ENCODE measurements around the gene SLC11A1.

The SLC11A1 gene

GRCh38 chr2:218375212-218375611 is 6.9 kb upstream of the SLC11A1 start:
- Histone ChIP-seq H3K4me3 (ENCODE audit: insufficient read length, low read depth) (no peak overlapping the region), H3K27me3 (ENCODE audit: insufficient read depth, insufficient read length) (no peaks in the 10 kb centered on the region), H3K36me3 (ENCODE audit: insufficient read depth, insufficient read length, low read length) (no peaks in the 10 kb centered on the region), H3K4me1 (ENCODE audit: insufficient read depth, insufficient read length) (peaks cover 6% of the 10 kb centered on the region), H3K9me3 (ENCODE audit: insufficient read depth, low read length) (no peaks in the 10 kb centered on the region), H3K9ac (ENCODE audit: insufficient read length, low read depth) (no peak overlapping the region)
- no peak for DNase-seq (ENCODE audit: low read depth, low spot score)
- TF ChIP-seq SUZ12 (IDR thresholded peaks at IDR 0.05; ENCODE audit: extremely low read depth, insufficient read depth, insufficient read length) (no peak), YY1 (IDR thresholded peaks at IDR 0.05; ENCODE audit: insufficient read depth, insufficient read length) (no peak), ZNF274 (IDR thresholded peaks at IDR 0.05; ENCODE audit: low read depth, low read length) (no peak)

GRCh38 chr2:218378053-218378452 is 4.0 kb upstream of the SLC11A1 start:
- Histone ChIP-seq H3K36me3 (ENCODE audit: insufficient read depth, insufficient read length, low read length) (no peaks in the 10 kb centered on the region), H3K4me3 (ENCODE audit: insufficient read length, low read depth) (no peak overlapping the region), H3K27me3 (ENCODE audit: insufficient read depth, insufficient read length) (no peaks in the 10 kb centered on the region), H3K9ac (ENCODE audit: insufficient read length, low read depth) (no peak overlapping the region), H3K9me3 (ENCODE audit: insufficient read depth, low read length) (no peaks in the 10 kb centered on the region), H3K4me1 (ENCODE audit: insufficient read depth, insufficient read length) (peaks cover 6% of the 10 kb centered on the region)
- DNase-seq (ENCODE audit: low read depth, low spot score) = no peak
- TF ChIP-seq SUZ12 (IDR thresholded peaks at IDR 0.05; ENCODE audit: extremely low read depth, insufficient read depth, insufficient read length) = no peak
- no peak for TF ChIP-seq ZNF274 (IDR thresholded peaks at IDR 0.05; ENCODE audit: low read depth, low read length)
- TF ChIP-seq YY1 (IDR thresholded peaks at IDR 0.05; ENCODE audit: insufficient read depth, insufficient read length) = no peak

DNA sequence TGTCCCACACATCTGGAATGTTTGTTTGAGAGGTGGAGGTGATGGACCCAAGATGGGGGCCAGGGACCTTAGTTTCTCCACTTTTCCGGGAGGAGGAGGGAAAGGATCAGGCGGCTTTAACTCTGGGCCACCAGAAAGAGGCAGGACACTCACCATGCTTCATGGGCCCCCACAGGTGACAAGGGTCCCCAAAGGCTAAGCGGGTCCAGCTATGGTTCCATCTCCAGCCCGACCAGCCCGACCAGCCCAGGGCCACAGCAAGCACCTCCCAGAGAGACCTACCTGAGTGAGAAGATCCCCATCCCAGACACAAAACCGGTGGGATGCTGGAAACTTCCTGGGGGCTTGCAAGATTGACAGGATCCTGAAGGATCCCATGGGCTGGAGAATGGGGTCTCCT is 712 bp downstream of the SLC11A1 start:
- no peak for TF ChIP-seq ZNF274 (IDR thresholded peaks at IDR 0.05; ENCODE audit: low read depth, low read length)
- TF ChIP-seq YY1 (IDR thresholded peaks at IDR 0.05; ENCODE audit: insufficient read depth, insufficient read length) = no peak
- TF ChIP-seq SUZ12 (IDR thresholded peaks at IDR 0.05; ENCODE audit: extremely low read depth, insufficient read depth, insufficient read length) = no peak
- no peak for DNase-seq (ENCODE audit: low read depth, low spot score)
- Histone ChIP-seq H3K4me1 (ENCODE audit: insufficient read depth, insufficient read length) (peaks cover 20% of the 10 kb centered on the region), H3K9ac (ENCODE audit: insufficient read length, low read depth) (no peak overlapping the region), H3K9me3 (ENCODE audit: insufficient read depth, low read length) (no peaks in the 10 kb centered on the region), H3K36me3 (ENCODE audit: insufficient read depth, insufficient read length, low read length) (no peaks in the 10 kb centered on the region), H3K27me3 (ENCODE audit: insufficient read depth, insufficient read length) (peaks cover 13% of the 10 kb centered on the region), H3K4me3 (ENCODE audit: insufficient read length, low read depth) (no peak overlapping the region)

DNA sequence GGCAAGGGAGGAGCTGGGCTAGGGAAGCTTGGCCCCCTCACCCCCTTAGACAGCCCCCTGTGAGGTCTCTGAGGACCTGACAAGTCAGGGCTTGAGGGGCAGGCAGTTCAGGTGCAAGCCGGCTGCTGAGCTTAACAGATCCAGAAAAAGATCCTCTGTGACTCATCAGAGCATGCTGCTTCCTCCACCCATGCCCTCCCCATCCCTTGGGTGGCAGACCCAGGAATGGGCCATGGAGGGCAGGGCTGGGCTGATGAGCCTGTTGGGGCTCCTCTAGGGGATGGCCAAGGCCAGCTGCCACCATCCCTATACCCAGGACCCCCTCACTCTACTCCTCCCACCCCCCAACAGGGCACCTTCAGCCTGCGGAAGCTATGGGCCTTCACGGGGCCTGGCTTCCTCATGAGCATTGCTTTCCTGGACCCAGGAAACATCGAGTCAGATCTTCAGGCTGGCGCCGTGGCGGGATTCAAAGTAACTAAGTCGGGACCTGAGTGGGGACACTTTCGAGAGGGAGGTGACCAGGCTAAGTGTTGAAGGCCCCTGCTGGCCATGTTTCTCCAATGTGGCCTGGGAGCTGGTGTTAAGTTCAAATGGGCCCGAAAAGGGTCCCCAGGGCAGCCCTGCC is 1.9 kb downstream of the SLC11A1 start:
- Histone ChIP-seq H3K4me3 (ENCODE audit: insufficient read length, low read depth) (no peak overlapping the region), H3K36me3 (ENCODE audit: insufficient read depth, insufficient read length, low read length) (no peaks in the 10 kb centered on the region), H3K27me3 (ENCODE audit: insufficient read depth, insufficient read length) (peaks cover 13% of the 10 kb centered on the region), H3K9me3 (ENCODE audit: insufficient read depth, low read length) (no peaks in the 10 kb centered on the region), H3K9ac (ENCODE audit: insufficient read length, low read depth) (no peak overlapping the region), H3K4me1 (ENCODE audit: insufficient read depth, insufficient read length) (peaks cover 20% of the 10 kb centered on the region)
- no peak for TF ChIP-seq SUZ12 (IDR thresholded peaks at IDR 0.05; ENCODE audit: extremely low read depth, insufficient read depth, insufficient read length)
- no peak for TF ChIP-seq YY1 (IDR thresholded peaks at IDR 0.05; ENCODE audit: insufficient read depth, insufficient read length)
- TF ChIP-seq ZNF274 (IDR thresholded peaks at IDR 0.05; ENCODE audit: low read depth, low read length) = no peak
- DNase-seq (ENCODE audit: low read depth, low spot score) = no peak

DNA sequence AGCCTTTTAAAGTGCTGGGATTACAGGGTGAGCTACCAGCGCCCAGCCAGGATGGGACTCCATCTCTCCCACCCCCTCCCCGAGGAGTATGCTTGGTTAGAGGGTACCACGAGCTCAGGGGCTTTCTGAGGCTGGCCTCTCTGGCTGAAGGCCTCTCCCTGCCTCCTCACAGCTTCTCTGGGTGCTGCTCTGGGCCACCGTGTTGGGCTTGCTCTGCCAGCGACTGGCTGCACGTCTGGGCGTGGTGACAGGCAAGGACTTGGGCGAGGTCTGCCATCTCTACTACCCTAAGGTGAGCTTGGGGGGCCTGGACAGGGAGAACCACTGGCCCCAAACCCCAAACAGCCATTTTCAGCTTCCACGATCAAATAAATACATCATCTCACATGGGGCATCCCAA is 2.9 kb downstream of the SLC11A1 start:
- Histone ChIP-seq H3K9ac (ENCODE audit: insufficient read length, low read depth) (no peak overlapping the region), H3K36me3 (ENCODE audit: insufficient read depth, insufficient read length, low read length) (no peaks in the 10 kb centered on the region)
- TF ChIP-seq YY1 (IDR thresholded peaks at IDR 0.05; ENCODE audit: insufficient read depth, insufficient read length) (no peak), SUZ12 (IDR thresholded peaks at IDR 0.05; ENCODE audit: extremely low read depth, insufficient read depth, insufficient read length) (no peak), ZNF274 (IDR thresholded peaks at IDR 0.05; ENCODE audit: low read depth, low read length) (no peak)

GRCh38 chr2:218386505-218387368 is 4.7 kb downstream of the SLC11A1 start:
- Histone ChIP-seq H3K4me3 (ENCODE audit: insufficient read length, low read depth) (peak overlapping the region; percentile 45), H3K4me1 (ENCODE audit: insufficient read depth, insufficient read length) (peaks cover 20% of the 10 kb centered on the region), H3K36me3 (ENCODE audit: insufficient read depth, insufficient read length, low read length) (no peaks in the 10 kb centered on the region), H3K27me3 (ENCODE audit: insufficient read depth, insufficient read length) (peaks cover 13% of the 10 kb centered on the region), H3K9ac (ENCODE audit: insufficient read length, low read depth) (peak overlapping the region; percentile 23), H3K9me3 (ENCODE audit: insufficient read depth, low read length) (no peaks in the 10 kb centered on the region)
- TF ChIP-seq YY1 (IDR thresholded peaks at IDR 0.05; ENCODE audit: insufficient read depth, insufficient read length) (no peak), ZNF274 (IDR thresholded peaks at IDR 0.05; ENCODE audit: low read depth, low read length) (no peak), SUZ12 (IDR thresholded peaks at IDR 0.05; ENCODE audit: extremely low read depth, insufficient read depth, insufficient read length) (no peak)
- DNase-seq (ENCODE audit: low read depth, low spot score) = no peak

More for the DNA sequence above, 2.9 kb downstream of the SLC11A1 start:
- DNase-seq (ENCODE audit: low read depth, low spot score) = no peak
- H3K4me3 ChIP-seq (ENCODE audit: insufficient read length, low read depth) = no peak overlapping the region
- H3K4me1 ChIP-seq (ENCODE audit: insufficient read depth, insufficient read length) = peaks cover 20% of the 10 kb centered on the region
- peaks cover 13% of the 10 kb centered on the region for H3K27me3 ChIP-seq (ENCODE audit: insufficient read depth, insufficient read length)
- no peaks in the 10 kb centered on the region for H3K9me3 ChIP-seq (ENCODE audit: insufficient read depth, low read length)
